HepG2 (cell line): ENCODE results near the gene SPHK2. TPM values are rescaled to one million over a fixed set of nuclear protein-coding genes. Genes with fewer than 3 reads are reported as not detected.

Experiments
- ATF7-NPFF ChIP-seq: sonication (generic); formaldehyde crosslinking; IDR thresholded peaks from 2 replicates; pipeline ENCODE4 v1.8.1; 2023; ENCODE audit warnings: mild to moderate bottlenecking, low read depth, missing genetic modification reagents, moderate library complexity
- CBX1 ChIP-seq: IDR thresholded peaks from one replicate; pipeline ENCODE4 v1.6.1; 2016; ENCODE audit warnings: antibody characterized with exemption, low read depth
- FOXK2 ChIP-seq: fragments of 450-650 bp; IDR thresholded peaks from 2 replicates; pipeline ENCODE4 v1.6.1; 2016
- GABPB1 ChIP-seq: IDR thresholded peaks from 2 replicates; pipeline ENCODE4 v1.6.1; 2016; ENCODE audit warnings: mild to moderate bottlenecking, missing genetic modification reagents, moderate library complexity, missing compliant biosample characterization
- GPBP1L1 ChIP-seq: sonication (generic); formaldehyde crosslinking; IDR thresholded peaks from 2 replicates; pipeline ENCODE4 v1.5.0; 2020; ENCODE audit warnings: mild to moderate bottlenecking, missing genetic modification reagents
- HNRNPH1 ChIP-seq: fragments of 200-400 bp; formaldehyde crosslinking; optimal IDR thresholded peaks from 2 replicates; pipeline ENCODE3; 2017; ENCODE audit warnings: mild to moderate bottlenecking, low read depth, low read length
- PHF20 ChIP-seq: sonication (generic); formaldehyde crosslinking; IDR thresholded peaks from 2 replicates; pipeline ENCODE4 v1.5.0; 2020; ENCODE audit warnings: mild to moderate bottlenecking, missing genetic modification reagents
- RAD21 ChIP-seq: fragments of 450-650 bp; formaldehyde crosslinking; IDR thresholded peaks from 2 replicates; pipeline ENCODE4 v1.5.0; 2020; ENCODE audit warnings: mild to moderate bottlenecking
- SNAPC4 ChIP-seq: sonication (generic); formaldehyde crosslinking; IDR thresholded peaks from 2 replicates; pipeline ENCODE4 v1.4.0; 2020; ENCODE audit warnings: mild to moderate bottlenecking, missing genetic modification reagents
- SRSF9 ChIP-seq: fragments of 200-400 bp; formaldehyde crosslinking; IDR thresholded peaks from 2 replicates; pipeline ENCODE4 v1.6.1; 2018; ENCODE audit warnings: borderline replicate concordance, mild to moderate bottlenecking, low read depth, low read length; ENCODE audit not compliant: insufficient read depth, poor library complexity, severe bottlenecking
- TBX2 ChIP-seq: sonication (generic); formaldehyde crosslinking; IDR thresholded peaks from 2 replicates; pipeline ENCODE4 v1.5.0; 2020; ENCODE audit warnings: missing genetic modification reagents, mild to moderate bottlenecking, borderline replicate concordance
- TCF7 ChIP-seq: sonication (generic); IDR thresholded peaks from 2 replicates; pipeline ENCODE4 v1.6.1; 2016; ENCODE audit warnings: antibody characterized with exemption, low read depth
- TEF ChIP-seq: sonication (generic); formaldehyde crosslinking; IDR thresholded peaks from 2 replicates; pipeline ENCODE4 v1.5.0; 2020; ENCODE audit warnings: missing genetic modification reagents
- ZFP82 ChIP-seq: sonication (generic); formaldehyde crosslinking; IDR thresholded peaks from 2 replicates; pipeline ENCODE4 v1.5.1; 2020; ENCODE audit warnings: mild to moderate bottlenecking, missing genetic modification reagents, borderline replicate concordance
- ZKSCAN8 ChIP-seq: IDR thresholded peaks from 2 replicates; pipeline ENCODE4 v1.6.1; 2016; ENCODE audit warnings: borderline replicate concordance, missing genetic modification reagents, missing compliant biosample characterization
- ZNF263 ChIP-seq: sonication (generic); formaldehyde crosslinking; IDR thresholded peaks from 2 replicates; pipeline ENCODE4 v1.4.0; 2020; ENCODE audit warnings: missing genetic modification reagents
- ZNF34 ChIP-seq: sonication (generic); formaldehyde crosslinking; IDR thresholded peaks from 2 replicates; pipeline ENCODE4 v1.4.0; 2020; ENCODE audit warnings: mild to moderate bottlenecking, missing genetic modification reagents, borderline replicate concordance
- ZNF572 ChIP-seq: sonication (generic); formaldehyde crosslinking; IDR thresholded peaks from 2 replicates; pipeline ENCODE4 v1.5.1; 2020; ENCODE audit warnings: mild to moderate bottlenecking, missing genetic modification reagents
- ZNF678 ChIP-seq: sonication (generic); formaldehyde crosslinking; IDR thresholded peaks from 2 replicates; pipeline ENCODE4 v1.4.0; 2020; ENCODE audit warnings: mild to moderate bottlenecking, missing genetic modification reagents
- polyA plus RNA-seq, 8 experiments: library from polyadenylated mRNA; depleted of rRNA in 3 of 8; stranded (reverse) in 7 of 8; unstranded in 1 of 8; fragments of >200 nt; fragmentation: Illumina TruSeq in 4 of 8; extraction: Trizol in 4 of 8; gene quantifications; 2 replicates each; pipeline versions ENCODE4 v1.2.1 to v1.2.3, GENCODE V29; 2011 to 2016; ENCODE audit warnings: low read depth in 4 of 8, missing spikeins in 1 of 8, mixed read lengths in 1 of 8; ENCODE audit not compliant: insufficient read depth in 1 of 8
- total RNA-seq, 5 experiments: library from RNA; depleted of rRNA; stranded (reverse); fragments of >200 nt; fragmentation: Illumina TruSeq; extraction: Trizol; gene quantifications; 2 replicates each; pipeline ENCODE4 v1.2.3, GENCODE V29; 2016; ENCODE audit warnings: low read depth in 1 of 5
- TF ChIP-seq, protein P1 (sequence below): sonication (generic); formaldehyde crosslinking; IDR thresholded peaks from 2 replicates; pipeline ENCODE4 v1.8.0; 2022; ENCODE audit warnings: missing genetic modification reagents, mild to moderate bottlenecking, moderate library complexity, borderline replicate concordance

Gene SPHK2
- total and polyA plus RNA-seq, 2 of the 13 experiments (the other 11 are each of a cell fraction or from before 2014, with no cell fraction given), result 2.9 to 14.4 TPM

DNA sequence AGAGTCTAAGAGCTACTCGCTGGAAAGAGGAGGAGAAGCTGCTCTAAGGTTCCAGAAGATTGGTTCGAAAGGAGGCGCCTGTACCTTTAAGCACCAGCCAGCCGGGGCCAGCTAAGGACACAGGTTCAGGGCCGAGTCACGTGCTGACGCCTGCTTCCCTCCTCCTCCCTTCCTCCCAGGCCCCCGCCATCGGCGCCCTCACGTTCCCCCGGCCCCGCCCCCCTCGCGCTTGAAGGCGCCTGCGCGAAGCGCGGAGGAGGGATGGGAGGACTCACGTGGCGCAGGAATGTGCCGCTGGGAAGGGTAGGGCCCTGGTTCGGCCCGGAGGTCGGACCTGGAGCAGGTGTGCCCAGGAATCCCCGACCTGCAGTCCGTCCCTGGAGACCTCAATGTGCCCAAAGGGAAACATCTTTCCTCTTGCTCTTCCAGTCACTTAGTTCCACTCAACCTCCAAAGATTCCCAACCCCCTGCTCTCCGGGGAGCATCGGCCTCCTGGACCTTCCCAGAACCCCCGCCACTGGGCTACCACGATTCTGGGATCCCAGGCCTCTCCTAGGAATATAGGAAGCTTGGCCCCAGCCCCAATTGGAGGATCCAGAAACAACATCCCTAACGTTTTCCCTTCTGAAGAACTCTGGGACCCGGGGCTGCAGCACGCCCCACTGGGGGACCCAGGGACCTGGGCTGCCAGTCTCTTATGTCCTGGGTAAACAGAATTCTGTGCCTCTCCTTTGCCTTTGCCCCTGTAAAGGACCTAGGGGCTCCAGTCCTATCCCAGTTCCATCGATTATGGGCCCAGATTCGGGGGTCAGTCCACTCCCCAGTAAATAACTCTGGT is 15.3 kb downstream of the SPHK2 start (continued):
- TF ChIP-seq TBX2 (peak; percentile 81), HNRNPH1 (no peak), CBX1 (peak; percentile 88), GABPB1 (CRISPR knock-in tag) (peak; percentile 80; the same call in 1 of the 2 replicates), SNAPC4 (no peak), ATF7-NPFF (CRISPR knock-in tag) (peak; percentile 80), FOXK2 (no peak), ZFP82 (CRISPR knock-in tag) (no peak), PHF20 (CRISPR knock-in tag) (no peak), ZKSCAN8 (peak; percentile 14; the same call in 1 of the 2 replicates), ZNF678 (CRISPR knock-in tag) (0 out of 2 replicates have a peak, but pooled peaks have one; percentile 55), ZNF34 (no peak), ZNF263 (CRISPR knock-in tag) (peak; percentile 100), TCF7 (no peak), RAD21 (CRISPR knock-in tag) (no peak), TEF (no peak), ZNF572 (no peak), SRSF9 (no peak), GPBP1L1 (no peak)
- TF ChIP-seq, protein P1, sequence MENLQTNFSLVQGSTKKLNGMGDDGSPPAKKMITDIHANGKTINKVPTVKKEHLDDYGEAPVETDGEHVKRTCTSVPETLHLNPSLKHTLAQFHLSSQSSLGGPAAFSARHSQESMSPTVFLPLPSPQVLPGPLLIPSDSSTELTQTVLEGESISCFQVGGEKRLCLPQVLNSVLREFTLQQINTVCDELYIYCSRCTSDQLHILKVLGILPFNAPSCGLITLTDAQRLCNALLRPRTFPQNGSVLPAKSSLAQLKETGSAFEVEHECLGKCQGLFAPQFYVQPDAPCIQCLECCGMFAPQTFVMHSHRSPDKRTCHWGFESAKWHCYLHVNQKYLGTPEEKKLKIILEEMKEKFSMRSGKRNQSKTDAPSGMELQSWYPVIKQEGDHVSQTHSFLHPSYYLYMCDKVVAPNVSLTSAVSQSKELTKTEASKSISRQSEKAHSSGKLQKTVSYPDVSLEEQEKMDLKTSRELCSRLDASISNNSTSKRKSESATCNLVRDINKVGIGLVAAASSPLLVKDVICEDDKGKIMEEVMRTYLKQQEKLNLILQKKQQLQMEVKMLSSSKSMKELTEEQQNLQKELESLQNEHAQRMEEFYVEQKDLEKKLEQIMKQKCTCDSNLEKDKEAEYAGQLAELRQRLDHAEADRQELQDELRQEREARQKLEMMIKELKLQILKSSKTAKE (CRISPR knock-in tag), result no peak
